Naive thymus-derived CD8-positive, alpha-beta T cell (primary cell): Measurements from ENCODE around the gene ARHGEF7. TPM values are rescaled to one million over a fixed set of nuclear protein-coding genes. Genes with fewer than 3 reads are reported as not detected.

Source experiments
- ATAC-seq, 2 donors: fragments of 150-1000 bp; cut with Tn5 transposase in 1 of 2; sonication (Bioruptor Pico), chemical (Tn5 transposase) in 1 of 2; 1 replicate in 1 of 2; 2 replicates in 1 of 2; pipeline ENCODE4 v1.10.0; 2021; ENCODE audit warnings: mild to moderate bottlenecking in 2 of 2, moderate library complexity in 2 of 2
- POLR2A ChIA-PET: fragments of 350-600 bp; sonication (Branson Sonifier 250); formaldehyde crosslinking; loops from one replicate; lab custom pipeline; 2021; ENCODE audit warnings: antibody characterized with exemption; lab: Charles Lee
- DNase-seq, 10 donors: peaks; one replicate each; pipeline versions ENCODE4 v3.0.0 to v3.0.0-alpha.2; 2020 to 2022
- H3K27ac Mint-ChIP-seq, 10 donors: one replicate each; pipeline ENCODE4 v1.8.0; 2020 to 2022; ENCODE audit warnings: mild to moderate bottlenecking in 10 of 10, mixed read lengths in 10 of 10, moderate library complexity in 4 of 10, inconsistent platforms in 1 of 10
- H3K27me3 Mint-ChIP-seq, 5 donors: one replicate each; pipeline ENCODE4 v1.8.0; 2021 to 2022; ENCODE audit warnings: mixed read lengths in 5 of 5
- H3K36me3 Mint-ChIP-seq, 3 donors: one replicate each; pipeline ENCODE4 v1.8.0; 2020 to 2022; ENCODE audit warnings: mixed read lengths in 3 of 3, mild to moderate bottlenecking in 2 of 3, inconsistent platforms in 1 of 3
- H3K4me1 Mint-ChIP-seq, 4 donors: one replicate each; pipeline ENCODE4 v1.8.0; 2021 to 2022; ENCODE audit warnings: mixed read lengths in 4 of 4
- H3K4me3 Mint-ChIP-seq, 10 donors: one replicate each; pipeline ENCODE4 v1.8.0; 2020 to 2022; ENCODE audit warnings: mild to moderate bottlenecking in 10 of 10, mixed read lengths in 10 of 10, moderate library complexity in 6 of 10, inconsistent platforms in 1 of 10
- H3K9me3 Mint-ChIP-seq, 9 donors: one replicate each; pipeline ENCODE4 v1.8.0; 2020 to 2022; ENCODE audit warnings: mixed read lengths in 9 of 9, mild to moderate bottlenecking in 3 of 9, inconsistent platforms in 1 of 9, moderate library complexity in 1 of 9
- polyA plus RNA-seq, 3 donors: library from polyadenylated mRNA; unstranded; fragments of 300-500 nt; fragmentation: Illumina TruSeq; gene quantifications; one replicate each; pipeline ENCODE4 v1.2.3, GENCODE V29; 2021
- total RNA-seq, 8 experiments: library from RNA in 2 of 8; stranded (reverse) in 2 of 8; gene quantifications; one replicate each; pipeline ENCODE4 v1.2.3 and lab custom pipeline; 2021 to 2026

ARHGEF7 gene
- total and polyA plus RNA-seq, 5 experiments from 2014 or later = 6.2 to 93.0 (median 13.2) TPM

- peaks cover 18 to 86% (median 25%) of the 10 kb centered on the region in 3 donors for H3K36me3 Mint-ChIP-seq
- DNase-seq (no peak), ATAC-seq (no peak)
- H3K4me3 Mint-ChIP-seq = no peak overlapping the region
- H3K4me1 Mint-ChIP-seq = peaks cover 0 to 15% (median 5%) of the 10 kb centered on the region in 4 donors
- no peaks in the 10 kb centered on the region for H3K27me3 Mint-ChIP-seq
- peak overlapping the region in 1 of 10 donors; percentile 26 for H3K27ac Mint-ChIP-seq
- POLR2A ChIA-PET = no interaction called here
- H3K9me3 Mint-ChIP-seq = no peaks in the 10 kb centered on the region
Observed at GRCh38 chr13:111242585-111242984, 127.5 kb downstream of the ARHGEF7 start.

- H3K27ac Mint-ChIP-seq = no peak overlapping the region
- no peaks in the 10 kb centered on the region for H3K27me3 Mint-ChIP-seq
- no peak overlapping the region for H3K4me3 Mint-ChIP-seq
- no peak for ATAC-seq
- POLR2A ChIA-PET = no interaction called here
- no peak for DNase-seq
- H3K4me1 Mint-ChIP-seq = peaks cover 0 to 12% (median 3%) of the 10 kb centered on the region in 4 donors
- peaks cover 28 to 90% (median 34%) of the 10 kb centered on the region in 3 donors for H3K36me3 Mint-ChIP-seq
- no peaks in the 10 kb centered on the region for H3K9me3 Mint-ChIP-seq
Observed at GRCh38 chr13:111243981-111244380, 128.9 kb downstream of the ARHGEF7 start.

GRCh38 chr13:111245576-111246384, 130.7 kb downstream of the ARHGEF7 start:
- H3K36me3 Mint-ChIP-seq = peaks cover 34 to 93% (median 34%) of the 10 kb centered on the region in 3 donors
- no peaks in the 10 kb centered on the region for H3K27me3 Mint-ChIP-seq
- POLR2A ChIA-PET = no interaction called here
- peaks cover 0 to 12% (median 0%) of the 10 kb centered on the region in 4 donors for H3K4me1 Mint-ChIP-seq
- no peak overlapping the region for H3K4me3 Mint-ChIP-seq
- no peak overlapping the region for H3K27ac Mint-ChIP-seq
- ATAC-seq (no peak), DNase-seq (no peak)
- no peaks in the 10 kb centered on the region for H3K9me3 Mint-ChIP-seq

- Mint-ChIP-seq H3K4me1 (peaks cover 0 to 18% (median 2%) of the 10 kb centered on the region in 4 donors), H3K4me3 (no peak overlapping the region), H3K27ac (no peak overlapping the region), H3K27me3 (no peaks in the 10 kb centered on the region), H3K36me3 (peaks cover 27 to 93% (median 39%) of the 10 kb centered on the region in 3 donors), H3K9me3 (no peaks in the 10 kb centered on the region)
- POLR2A ChIA-PET = no interaction called here
- DNase-seq (no peak), ATAC-seq (no peak)
Observed at GRCh38 chr13:111247552-111247951, 132.4 kb downstream of the ARHGEF7 start.

GRCh38 chr13:111248822-111249221, 133.7 kb downstream of the ARHGEF7 start:
- Mint-ChIP-seq H3K27me3 (no peaks in the 10 kb centered on the region), H3K9me3 (no peaks in the 10 kb centered on the region), H3K27ac (no peak overlapping the region), H3K4me1 (peaks cover 0 to 18% (median 2%) of the 10 kb centered on the region in 4 donors), H3K36me3 (peaks cover 27 to 90% (median 46%) of the 10 kb centered on the region in 3 donors), H3K4me3 (no peak overlapping the region)
- no peak for ATAC-seq
- POLR2A ChIA-PET = no interaction called here
- DNase-seq = no peak

GRCh38 chr13:111249637-111250360, 134.7 kb downstream of the ARHGEF7 start:
- ATAC-seq (no peak), DNase-seq (no peak)
- POLR2A ChIA-PET = no interaction called here
- H3K27ac Mint-ChIP-seq = peak overlapping the region in 2 of 10 donors; percentile 45 to 65
- H3K36me3 Mint-ChIP-seq = peaks cover 18 to 85% (median 40%) of the 10 kb centered on the region in 3 donors
- H3K27me3 Mint-ChIP-seq = no peaks in the 10 kb centered on the region
- H3K4me1 Mint-ChIP-seq = peaks cover 0 to 18% (median 2%) of the 10 kb centered on the region in 4 donors
- no peaks in the 10 kb centered on the region for H3K9me3 Mint-ChIP-seq
- no peak overlapping the region for H3K4me3 Mint-ChIP-seq

- H3K4me1 Mint-ChIP-seq = peaks cover 0 to 20% (median 4%) of the 10 kb centered on the region in 4 donors
- no peak for ATAC-seq
- H3K36me3 Mint-ChIP-seq = peaks cover 25 to 77% (median 40%) of the 10 kb centered on the region in 3 donors
- no peak for DNase-seq
- H3K27ac Mint-ChIP-seq = peak overlapping the region in 4 of 10 donors; percentile 19 to 74 (median 47)
- peaks cover 0 to 4% (median 0%) of the 10 kb centered on the region in 9 donors for H3K9me3 Mint-ChIP-seq
- H3K4me3 Mint-ChIP-seq = no peak overlapping the region
- POLR2A ChIA-PET = no interaction called here
- no peaks in the 10 kb centered on the region for H3K27me3 Mint-ChIP-seq
Observed at GRCh38 chr13:111251646-111252445, 136.7 kb downstream of the ARHGEF7 start.

- H3K27me3 Mint-ChIP-seq = no peaks in the 10 kb centered on the region
- peaks cover 26 to 73% (median 41%) of the 10 kb centered on the region in 3 donors for H3K36me3 Mint-ChIP-seq
- peaks cover 0 to 10% (median 0%) of the 10 kb centered on the region in 9 donors for H3K9me3 Mint-ChIP-seq
- POLR2A ChIA-PET = no interaction called here
- H3K4me3 Mint-ChIP-seq = no peak overlapping the region
- H3K27ac Mint-ChIP-seq = peak overlapping the region in 3 of 10 donors; percentile 11 to 74 (median 74)
- DNase-seq (no peak), ATAC-seq (no peak)
- H3K4me1 Mint-ChIP-seq = peaks cover 0 to 20% (median 4%) of the 10 kb centered on the region in 4 donors
Observed at GRCh38 chr13:111252446-111253364, 137.6 kb downstream of the ARHGEF7 start.

- Mint-ChIP-seq H3K36me3 (peaks cover 21 to 73% (median 40%) of the 10 kb centered on the region in 3 donors), H3K27me3 (no peaks in the 10 kb centered on the region), H3K9me3 (peaks cover 0 to 10% (median 0%) of the 10 kb centered on the region in 9 donors), H3K4me3 (no peak overlapping the region), H3K4me1 (peaks cover 0 to 17% (median 4%) of the 10 kb centered on the region in 4 donors), H3K27ac (peak overlapping the region in 1 of 10 donors; percentile 15)
- POLR2A ChIA-PET = no interaction called here
- DNase-seq (no peak), ATAC-seq (no peak)
Observed at GRCh38 chr13:111253365-111253872, 138.3 kb downstream of the ARHGEF7 start.

- POLR2A ChIA-PET = no interaction called here
- no peak for ATAC-seq
Observed at GRCh38 chr13:111255228-111255790, 140.2 kb downstream of the ARHGEF7 start.

GRCh38 chr13:111256458-111256857, 141.3 kb downstream of the ARHGEF7 start:
- Mint-ChIP-seq H3K4me1 (peaks cover 0 to 11% (median 4%) of the 10 kb centered on the region in 4 donors), H3K27me3 (no peaks in the 10 kb centered on the region), H3K27ac (peak overlapping the region in 1 of 10 donors; percentile 60), H3K4me3 (no peak overlapping the region), H3K36me3 (peaks cover 17 to 58% (median 51%) of the 10 kb centered on the region in 3 donors), H3K9me3 (peaks cover 0 to 21% (median 8%) of the 10 kb centered on the region in 9 donors)
- ATAC-seq (no peak), DNase-seq (no peak)
- POLR2A ChIA-PET = no interaction called here

More at GRCh38 chr13:111255228-111255790, 140.2 kb downstream of the ARHGEF7 start:
- Mint-ChIP-seq H3K36me3 (peaks cover 18 to 66% (median 56%) of the 10 kb centered on the region in 3 donors), H3K9me3 (peaks cover 0 to 21% (median 8%) of the 10 kb centered on the region in 9 donors), H3K27ac (peak overlapping the region in 2 of 10 donors; percentile 11 to 53), H3K27me3 (no peaks in the 10 kb centered on the region), H3K4me1 (peaks cover 0 to 11% (median 5%) of the 10 kb centered on the region in 4 donors), H3K4me3 (no peak overlapping the region)
- no peak for DNase-seq
